NCI-H128 (cell line): Measurements from ENCODE around the gene TENM3.

Experiments used
- DNase-seq: peaks from one replicate; lab custom pipeline; 2025; ENCODE audit not compliant: unreplicated experiment; lab: John Stamatoyannopoulos, UW

The TENM3 gene

DNA sequence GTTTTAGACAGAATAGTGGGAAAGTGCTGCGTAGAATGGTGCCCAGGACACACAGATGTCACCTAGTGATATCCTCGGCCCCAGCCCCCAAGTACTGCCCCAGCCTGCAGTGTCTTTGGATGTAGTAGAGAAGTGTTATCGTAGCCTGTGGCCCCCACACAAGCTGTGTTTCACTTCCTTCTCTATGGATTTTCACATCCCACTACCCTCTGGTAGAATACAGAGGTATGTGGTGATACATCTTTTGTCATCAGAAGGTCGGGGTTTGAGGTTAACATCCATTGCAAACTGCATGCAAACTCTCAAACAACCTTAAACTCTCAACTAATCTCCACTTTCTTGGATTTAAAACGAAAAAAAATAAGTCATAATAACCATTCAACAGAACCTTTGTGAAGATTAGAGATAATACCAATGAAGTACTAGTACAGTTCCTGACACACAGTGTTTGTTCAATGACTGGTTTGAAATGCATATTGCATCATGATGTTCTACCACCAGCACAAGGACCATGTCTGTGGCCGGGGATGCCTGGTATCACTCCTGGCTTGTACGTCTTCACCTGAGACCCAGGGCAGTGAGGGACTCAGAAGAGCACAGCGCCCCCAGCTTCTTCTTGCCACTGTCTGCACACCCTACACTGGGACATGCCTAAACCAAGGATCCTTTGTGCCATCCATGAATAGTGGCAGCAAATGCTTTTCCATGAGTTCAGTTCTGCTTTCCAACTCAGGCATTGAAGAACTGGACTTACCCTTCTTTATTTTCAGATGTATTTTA lies 406.7 kb downstream of the TENM3 start:
- no peak for DNase-seq

DNA sequence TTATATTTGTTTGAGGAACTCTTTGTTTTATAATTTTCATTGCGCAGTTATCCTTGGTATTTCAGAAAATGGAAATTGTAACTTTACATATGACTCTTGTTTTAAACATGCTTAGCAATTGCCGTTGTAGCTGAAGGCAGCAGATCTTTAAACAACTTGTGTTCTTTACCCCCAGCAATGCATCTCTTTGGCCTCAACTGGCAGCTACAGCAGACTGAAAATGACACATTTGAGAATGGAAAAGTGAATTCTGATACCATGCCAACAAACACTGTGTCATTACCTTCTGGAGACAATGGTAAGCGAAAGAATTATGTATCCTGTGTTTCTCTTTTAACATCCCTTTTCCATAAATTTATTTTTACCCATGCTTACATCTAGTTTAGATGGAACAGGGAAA lies 410.4 kb downstream of the TENM3 start:
- no peak for DNase-seq

DNA sequence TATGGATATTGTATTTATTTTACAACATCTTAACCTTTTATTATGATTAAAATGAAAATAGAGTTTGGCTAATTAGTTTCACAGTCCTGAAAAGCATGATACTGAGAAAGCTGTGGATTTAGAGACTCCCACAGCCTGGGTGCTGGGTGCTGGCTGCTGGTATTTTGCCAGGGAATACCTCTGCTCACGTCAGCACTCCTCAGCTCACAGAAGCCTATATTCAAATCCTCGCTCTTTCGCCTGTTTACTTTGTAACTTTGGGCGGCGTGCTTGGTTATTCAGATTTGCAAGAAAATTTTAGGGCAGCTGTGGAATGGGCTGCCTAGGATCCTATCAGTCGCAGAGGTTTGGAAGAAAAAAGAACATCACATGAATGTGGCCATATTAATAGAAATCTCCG lies 412.1 kb downstream of the TENM3 start:
- DNase-seq, result no peak

DNA sequence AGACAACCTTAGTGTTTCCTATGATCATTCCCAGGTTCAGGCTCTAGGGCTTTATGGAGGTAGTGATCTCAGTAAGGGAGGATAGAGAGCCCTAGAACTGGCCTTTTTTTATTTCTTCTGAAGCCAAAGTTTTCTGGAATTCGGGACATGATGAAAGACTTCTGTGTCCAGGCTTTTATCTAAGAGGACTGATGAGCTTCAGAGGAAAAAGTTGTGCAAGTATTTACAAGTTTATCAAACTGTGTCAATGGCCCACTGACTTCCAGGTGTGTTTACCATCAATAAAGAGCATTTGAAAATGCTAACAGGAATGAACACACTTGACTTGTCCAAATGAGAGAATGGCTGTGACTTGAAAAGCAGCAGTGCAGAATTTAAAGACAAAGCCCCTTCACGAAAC lies 419.3 kb downstream of the TENM3 start:
- no peak for DNase-seq

DNA sequence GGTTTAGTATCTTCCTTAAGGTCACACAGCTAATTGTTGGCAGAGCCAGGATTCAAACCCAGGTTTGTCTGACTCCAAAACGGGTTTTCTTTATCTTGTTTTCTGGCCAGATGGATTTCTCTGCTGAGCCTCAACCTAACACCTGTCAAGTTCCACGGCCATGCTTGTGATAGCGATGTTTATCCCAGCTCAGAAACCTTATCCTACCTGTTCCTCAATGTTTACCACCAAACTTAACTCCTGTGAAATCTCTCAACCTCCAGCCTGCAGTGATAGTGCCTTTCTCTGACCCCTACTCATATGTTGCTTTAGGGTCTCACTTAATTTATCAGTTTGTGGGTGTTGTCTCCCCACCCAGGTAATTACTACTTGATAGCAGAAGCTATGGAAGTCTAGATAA lies 428.0 kb downstream of the TENM3 start:
- no peak for DNase-seq

DNA sequence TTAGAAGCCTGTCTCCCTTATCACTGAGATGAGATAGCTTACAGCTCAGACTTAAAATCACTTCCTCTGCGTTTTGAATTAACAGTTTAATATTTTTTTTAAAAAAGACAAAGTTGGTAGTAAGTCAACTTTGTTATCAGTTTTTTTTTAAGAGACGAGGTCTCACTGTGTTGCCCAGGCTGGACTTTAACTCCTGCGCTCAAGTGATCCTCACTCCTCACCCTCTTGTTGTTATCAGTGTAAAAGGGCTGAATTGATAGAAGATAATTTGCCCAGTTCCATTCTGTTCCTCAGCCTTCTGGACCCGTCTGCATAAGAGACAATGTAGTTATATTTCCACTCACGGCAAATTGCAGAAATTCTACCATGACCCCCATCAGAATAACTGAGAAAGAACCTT lies 428.5 kb downstream of the TENM3 start:
- no peak for DNase-seq

DNA sequence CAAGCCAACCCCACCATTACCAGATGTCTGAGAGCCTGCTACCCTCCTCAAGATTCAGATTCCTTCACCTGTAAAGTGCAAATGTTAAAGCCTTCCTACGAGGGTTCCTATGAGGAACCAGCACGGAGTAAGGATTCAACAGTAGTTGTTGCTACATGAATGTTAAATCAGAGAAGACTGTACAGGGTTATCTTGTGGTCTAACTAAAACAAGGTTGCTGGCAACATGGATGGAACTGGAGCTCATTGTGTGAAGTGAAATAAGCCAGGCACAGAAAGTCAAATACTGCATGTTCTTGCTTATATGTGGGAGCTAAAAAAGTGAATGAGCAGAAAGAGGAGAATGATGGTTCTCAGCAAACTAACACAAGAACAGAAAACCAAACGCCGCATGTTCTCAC lies 435.4 kb downstream of the TENM3 start:
- DNase-seq, result no peak

DNA sequence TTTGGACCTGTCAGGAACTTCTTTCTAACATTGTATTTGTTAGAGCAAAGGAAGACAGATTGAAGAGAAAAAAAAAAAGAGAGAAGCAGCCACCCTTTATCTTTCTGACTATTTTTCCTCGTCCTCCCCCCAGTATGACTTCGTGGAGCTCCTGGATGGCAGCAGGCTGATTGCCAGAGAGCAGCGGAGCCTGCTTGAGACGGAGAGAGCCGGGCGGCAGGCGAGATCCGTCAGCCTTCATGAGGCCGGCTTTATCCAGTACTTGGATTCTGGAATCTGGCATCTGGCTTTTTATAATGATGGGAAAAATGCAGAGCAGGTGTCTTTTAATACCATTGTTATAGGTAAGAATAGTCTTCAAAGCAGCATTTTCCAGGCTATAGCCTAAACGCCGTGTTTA lies 436.3 kb downstream of the TENM3 start:
- no peak for DNase-seq

DNA sequence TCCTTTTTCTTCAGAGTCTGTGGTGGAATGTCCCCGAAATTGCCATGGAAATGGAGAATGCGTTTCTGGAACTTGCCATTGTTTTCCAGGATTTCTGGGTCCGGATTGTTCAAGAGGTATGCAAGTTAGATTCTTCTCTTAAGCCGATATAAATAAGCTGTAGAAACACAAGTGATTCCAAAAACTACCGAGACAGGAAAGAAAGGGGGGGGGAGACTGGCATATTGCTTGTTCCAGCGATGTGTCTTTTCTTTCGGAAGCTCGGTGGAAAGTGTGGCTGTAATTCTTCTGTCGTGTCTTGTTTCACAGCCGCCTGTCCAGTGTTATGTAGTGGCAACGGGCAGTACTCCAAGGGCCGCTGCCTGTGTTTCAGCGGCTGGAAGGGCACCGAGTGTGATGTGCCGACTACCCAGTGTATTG lies 437.0 kb downstream of the TENM3 start:
- no peak for DNase-seq

DNA sequence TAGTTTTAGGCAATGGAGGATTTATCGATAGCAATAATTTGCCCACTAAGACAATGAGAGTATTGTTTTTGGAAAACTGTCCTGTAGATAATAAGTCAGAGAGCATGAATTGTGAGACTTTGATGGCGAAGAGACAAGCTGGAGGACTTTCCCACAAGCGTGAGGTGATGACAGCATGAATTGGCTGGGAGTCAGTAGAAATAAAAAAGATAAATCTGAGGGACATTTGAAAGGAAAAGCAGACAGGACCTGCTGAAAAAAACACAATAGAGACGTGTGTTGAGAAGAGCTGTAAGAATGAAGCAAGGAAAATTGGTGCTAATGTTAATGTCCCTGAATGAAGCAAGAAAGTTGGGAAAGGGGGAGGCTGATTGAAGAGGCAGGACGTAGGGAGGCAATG lies 440.5 kb downstream of the TENM3 start:
- DNase-seq, result no peak

DNA sequence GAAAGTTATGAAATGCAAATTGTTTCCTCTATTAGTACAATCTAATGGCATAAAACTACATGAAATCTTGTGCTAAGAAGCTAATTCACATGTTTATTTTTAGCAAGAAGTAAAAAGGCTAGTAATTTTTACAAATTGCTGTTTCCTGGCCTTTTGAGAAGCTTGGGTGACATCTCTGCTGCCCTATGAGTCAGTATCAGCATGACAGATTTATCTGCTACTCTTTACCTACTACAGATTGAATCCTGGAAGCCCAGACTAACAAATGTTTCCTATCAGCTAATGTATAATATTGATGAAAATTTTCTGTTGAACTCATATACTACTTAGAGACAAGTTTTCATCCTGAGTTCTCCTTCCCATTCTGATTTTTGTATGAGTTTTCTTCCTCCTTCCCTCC lies 441.6 kb downstream of the TENM3 start:
- no peak for DNase-seq

DNA sequence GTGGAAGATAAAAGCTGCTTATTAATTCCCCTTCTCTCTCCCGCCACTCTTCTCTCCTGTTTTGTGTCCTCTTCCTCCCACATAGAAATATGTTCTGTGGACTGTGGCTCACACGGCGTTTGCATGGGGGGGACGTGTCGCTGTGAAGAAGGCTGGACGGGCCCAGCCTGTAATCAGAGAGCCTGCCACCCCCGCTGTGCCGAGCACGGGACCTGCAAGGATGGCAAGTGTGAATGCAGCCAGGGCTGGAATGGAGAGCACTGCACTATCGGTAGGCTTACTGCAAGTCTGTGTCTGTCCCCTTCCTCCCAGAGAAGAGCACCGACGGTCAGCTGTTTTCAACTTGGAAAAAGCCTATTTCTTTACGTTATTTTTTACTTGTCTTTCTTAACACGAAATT lies 444.9 kb downstream of the TENM3 start:
- DNase-seq, result no peak

DNA sequence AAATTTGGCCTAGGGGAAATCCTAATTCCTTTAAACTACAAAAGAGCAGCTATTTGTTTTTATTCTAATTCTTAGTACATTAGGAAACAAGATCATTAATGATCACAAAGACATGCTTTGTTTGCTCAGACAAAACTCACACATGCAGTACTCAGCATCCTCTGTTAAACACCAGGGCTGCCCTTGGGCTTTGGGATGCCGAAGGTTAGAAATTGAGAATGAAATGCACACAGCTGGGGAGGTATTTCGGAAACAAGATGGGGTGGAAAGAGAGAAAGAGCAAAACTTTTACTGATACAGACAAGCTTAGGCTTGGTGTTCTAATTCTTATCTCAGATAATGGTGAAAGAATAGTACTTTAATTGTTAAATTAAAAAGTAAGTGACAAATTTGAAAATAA lies 451.3 kb downstream of the TENM3 start:
- no peak for DNase-seq

DNA sequence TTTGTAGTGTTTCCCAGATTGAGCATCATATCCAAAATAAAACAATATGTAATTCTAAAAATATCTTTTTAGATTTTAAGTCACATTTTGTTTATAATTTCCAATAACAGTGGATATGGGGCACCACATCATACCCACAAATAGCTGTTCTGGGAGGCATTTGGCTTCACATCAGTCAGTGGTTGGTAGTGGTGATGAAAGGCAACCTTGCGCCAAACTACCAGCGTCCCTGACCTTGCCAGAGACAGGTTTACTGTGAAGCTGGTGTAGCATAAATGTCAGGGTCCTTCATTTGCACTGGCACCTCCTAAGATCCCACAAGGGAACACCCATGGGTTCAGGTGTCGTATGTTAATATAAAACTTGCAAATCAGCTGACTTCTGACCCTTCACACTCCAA lies 451.8 kb downstream of the TENM3 start:
- no peak for DNase-seq

DNA sequence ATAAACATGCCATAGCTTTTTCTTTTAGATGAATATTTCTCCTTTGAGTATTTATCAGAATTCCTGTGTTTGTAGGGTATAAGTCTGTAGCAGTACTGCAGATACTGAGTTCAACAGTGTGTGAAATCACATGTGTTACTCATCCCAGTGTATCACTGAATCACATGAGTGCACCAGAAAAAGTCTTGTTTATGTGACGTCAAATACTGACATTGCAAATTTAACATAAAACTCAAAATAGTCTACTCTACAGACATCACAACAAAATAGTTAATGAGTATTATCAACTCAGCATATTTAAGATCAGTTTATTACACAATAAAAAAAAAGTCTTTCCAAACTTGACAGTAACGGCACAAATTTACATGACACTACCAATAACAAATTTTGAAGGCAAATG lies 452.6 kb downstream of the TENM3 start:
- DNase-seq, result no peak

DNA sequence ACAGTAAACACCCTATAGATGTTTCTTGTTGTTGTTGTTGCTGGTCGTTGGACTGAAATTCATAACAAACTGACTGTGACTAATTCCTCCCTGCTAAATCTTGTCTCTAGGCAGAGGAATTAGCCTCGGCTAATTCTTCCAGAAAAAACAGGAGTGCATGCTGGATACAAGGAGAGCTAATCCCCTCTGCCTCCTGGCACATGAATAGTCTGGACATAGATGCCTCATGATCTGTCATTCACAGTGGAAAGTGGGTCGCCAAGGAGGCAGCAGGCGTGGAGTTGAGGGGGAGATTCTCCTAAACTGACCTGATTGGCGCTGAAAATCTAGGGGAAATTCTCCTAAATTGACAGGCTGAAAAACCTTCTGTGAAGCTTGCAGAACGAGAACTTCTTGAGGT lies 453.9 kb downstream of the TENM3 start:
- no peak for DNase-seq

DNA sequence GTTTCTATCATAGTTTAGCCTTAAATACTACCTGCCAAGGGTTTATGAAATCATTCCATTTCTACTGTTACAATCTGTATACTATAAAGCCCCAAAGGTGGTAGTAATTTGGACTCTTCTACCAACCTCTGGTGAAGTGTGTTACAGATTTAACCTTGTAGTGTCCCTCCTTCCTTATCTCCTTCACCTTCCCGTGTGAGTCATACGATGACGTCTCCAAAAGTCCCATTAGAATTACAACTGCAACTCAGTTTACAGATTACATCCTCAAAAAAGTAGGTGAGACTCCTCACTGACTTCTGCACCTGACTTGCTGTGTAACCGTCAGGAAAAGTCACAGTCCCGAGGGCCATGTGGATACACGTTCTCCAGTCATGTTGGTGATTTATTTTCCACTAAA lies 455.0 kb downstream of the TENM3 start:
- no peak for DNase-seq

DNA sequence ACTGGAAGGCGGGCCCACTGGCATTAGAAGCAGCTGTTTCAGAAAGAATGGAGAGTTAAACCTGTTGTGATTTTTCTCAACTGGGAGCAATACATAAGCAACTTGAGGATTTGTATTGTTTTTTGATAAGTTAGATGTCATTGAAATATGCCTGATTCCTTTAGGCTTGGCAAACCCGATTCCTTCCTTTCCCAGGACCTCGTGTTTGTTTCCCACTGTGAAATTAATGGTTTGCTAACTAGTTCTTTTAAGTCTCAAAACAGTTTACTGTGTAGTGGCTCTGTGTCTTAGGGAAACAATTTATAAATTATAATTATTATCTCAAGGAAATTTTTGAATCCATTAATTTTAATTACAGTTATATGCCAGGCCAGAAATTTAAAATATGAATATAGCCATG lies 456.0 kb downstream of the TENM3 start:
- no peak for DNase-seq

DNA sequence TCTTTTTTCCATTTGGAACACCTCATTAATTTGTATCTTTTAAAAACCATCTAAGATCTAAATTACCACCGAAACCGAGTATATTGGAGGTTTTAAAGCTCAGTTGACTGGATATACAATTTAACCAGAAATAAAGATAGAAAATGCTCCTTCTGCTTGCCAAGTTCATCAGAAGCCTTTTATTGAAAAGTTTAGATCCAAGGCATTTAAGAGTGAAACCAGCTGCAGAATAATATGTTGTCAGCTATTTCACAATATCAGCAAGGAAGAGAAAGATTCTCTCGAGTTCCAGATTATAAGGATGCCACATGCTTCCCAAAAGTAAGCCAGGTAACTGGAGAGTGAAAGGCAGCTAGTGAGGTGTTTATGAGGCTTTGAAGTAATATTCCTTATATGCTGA lies 456.6 kb downstream of the TENM3 start:
- DNase-seq, result no peak

DNA sequence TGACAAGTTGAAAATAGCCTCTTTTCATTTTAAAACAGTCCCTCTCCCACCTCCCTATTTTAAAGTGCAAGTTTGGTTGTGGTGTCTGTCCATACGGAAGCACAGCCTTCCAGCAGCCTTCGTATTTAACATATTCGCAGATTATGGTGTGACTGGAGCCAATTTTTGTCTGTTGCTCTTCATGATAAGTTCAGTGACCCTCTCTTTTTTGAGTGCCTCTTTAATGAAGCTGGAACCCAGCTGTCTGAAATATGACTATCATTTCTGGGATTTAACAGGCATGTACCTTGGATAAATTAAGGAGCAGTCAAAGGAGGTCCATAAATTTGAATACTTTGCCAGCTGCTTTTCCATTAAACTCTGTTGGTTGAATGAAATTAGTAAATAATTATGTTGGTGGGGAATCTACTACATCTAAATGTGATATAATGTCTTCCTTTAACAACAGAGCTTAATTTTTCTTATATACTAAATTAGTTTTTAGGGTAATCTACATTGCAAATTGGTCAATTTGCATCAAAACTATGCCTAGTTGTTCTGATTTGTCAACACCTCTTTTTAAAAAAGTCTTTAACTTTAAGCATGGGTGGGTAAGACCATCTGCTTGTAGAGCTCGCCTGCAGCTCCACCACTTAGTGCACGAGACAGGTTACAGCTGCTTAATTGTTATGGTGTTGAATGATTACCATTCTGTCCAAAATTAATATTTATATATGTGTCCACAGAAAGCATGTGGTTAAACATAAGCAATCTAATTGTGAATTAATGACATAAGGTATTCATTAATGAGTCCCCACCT lies 457.4 kb downstream of the TENM3 start:
- no peak for DNase-seq

DNA sequence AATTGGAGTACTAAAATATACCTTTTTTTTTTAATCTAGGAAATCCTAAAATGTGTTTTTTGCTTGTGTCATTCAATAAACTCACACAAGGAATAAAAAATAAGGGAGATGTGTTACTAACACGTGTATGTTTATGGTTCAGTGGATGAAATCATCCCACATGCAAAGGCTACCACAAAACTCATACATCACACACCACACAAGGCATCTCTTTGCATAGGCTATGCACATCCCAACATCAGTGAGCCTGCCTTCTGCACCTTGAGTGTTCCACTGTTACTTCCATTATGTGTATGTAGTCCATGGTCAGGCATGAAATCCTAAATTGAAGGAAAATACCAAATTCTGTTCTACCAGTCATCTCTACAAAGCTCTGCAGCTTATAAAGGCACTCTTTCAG lies 460.9 kb downstream of the TENM3 start:
- DNase-seq, result no peak

DNA sequence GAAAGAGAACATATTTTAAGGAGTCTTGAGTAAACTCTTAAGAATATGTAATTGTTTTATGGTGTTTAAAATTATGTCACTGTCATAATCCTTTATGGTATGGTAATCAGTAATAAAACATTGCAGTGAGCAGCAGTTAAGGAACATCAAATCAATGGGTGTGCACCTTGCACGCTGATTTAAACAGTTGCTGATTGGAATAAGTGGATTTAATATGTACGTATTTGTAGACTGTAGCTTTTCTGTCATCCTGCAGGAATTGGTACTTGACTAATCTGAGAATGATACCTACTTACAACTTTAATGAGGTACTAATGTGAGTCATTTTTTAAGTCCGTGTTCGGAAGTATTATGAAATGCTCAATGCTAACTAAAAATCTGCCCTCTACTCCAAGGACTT lies 461.7 kb downstream of the TENM3 start:
- DNase-seq, result no peak

DNA sequence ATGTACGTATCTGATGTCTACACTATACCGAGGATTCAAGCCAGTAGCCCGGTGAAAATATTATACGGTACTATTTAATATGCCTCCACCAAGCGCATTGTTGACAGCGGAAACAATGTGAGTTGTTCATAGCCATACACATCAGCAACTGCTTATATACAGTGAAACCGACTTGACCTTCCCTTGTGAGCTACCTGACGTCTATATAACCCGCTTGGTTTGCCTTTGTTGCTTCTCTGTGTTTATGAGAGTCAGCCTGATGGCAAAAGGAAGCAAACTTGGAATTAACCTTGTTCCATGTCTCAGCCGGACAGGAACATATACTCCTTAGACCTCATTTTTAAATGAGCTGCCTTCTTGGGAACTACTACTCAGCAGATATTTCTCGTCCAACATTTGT lies 462.2 kb downstream of the TENM3 start:
- DNase-seq, result no peak
